ENCODE results near the gene SERINC4. TPM values are rescaled to one million over a fixed set of nuclear protein-coding genes. Genes with fewer than 3 reads are reported as not detected.

The SERINC4 gene
- total and polyA plus RNA-seq, 10 of the 15 experiments (the other 5 are each of a cell fraction or from before 2014, with no cell fraction given): 0.06 to 0.96 (median 0.26) TPM; not detected in 1

DNA sequence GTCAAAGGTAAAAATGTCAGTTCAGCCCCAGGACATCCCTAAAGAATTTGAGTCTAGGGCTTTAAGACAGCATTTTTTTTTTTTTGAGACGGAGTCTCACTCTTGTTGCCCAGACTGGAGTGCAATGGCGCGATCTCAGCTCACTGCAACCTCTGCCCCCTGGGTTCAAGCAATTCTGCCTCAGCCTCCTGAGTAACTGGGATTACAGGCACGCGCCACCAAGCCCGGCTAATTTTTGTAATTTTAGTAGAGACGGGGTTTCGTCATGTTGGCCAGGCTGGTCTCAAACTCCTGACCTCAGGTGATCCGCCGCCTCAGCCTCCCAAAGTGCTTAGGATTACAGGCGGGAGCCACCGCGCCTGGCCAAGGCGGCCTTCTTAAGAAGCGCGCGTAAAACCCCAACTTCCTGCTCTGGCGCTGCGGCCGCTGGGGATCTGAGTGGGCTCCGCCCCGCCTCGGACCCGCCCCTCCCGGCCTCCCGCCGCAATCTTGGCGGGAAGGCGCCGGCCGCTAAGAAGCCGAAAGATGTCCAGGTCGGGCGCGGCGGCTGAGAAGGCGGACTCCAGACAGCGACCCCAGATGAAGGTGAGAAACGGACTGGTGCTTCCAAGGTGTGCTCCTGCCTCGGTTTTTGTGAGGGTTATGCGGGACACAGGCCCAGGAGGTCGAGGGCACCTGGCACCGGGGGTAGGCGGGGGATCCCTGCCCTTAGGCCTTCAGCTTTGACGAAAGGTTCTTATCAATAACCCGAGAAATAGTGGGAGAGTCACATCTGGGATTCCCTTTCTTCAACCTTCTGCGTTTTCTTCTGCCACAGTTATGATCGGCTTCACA is 26.7 kb upstream of the SERINC4 start, which contains the start of gene WDR76:
Gene WDR76 (plus strand): TSS at position 495 of the 834 bp plus-strand sequence. CDS start 31 bp downstream, at position 526.
- Histone ChIP-seq H3K4me3 (peak within 1 kb of the TSS; percentile 73), H3K27ac (ENCODE audit: control insufficient read depth, insufficient read depth) (peak within 1 kb of the TSS; percentile 83), H4K20me1 (ENCODE audit: control insufficient read depth, insufficient read depth) (no peaks in the 10 kb centered on the region), H3K4me1 (ENCODE audit: control insufficient read depth, insufficient read depth, low read length) (peaks cover 19% of the 10 kb centered on the region), H2AFZ (ENCODE audit: control insufficient read depth, low read depth, low read length) (peak within 1 kb of the TSS; percentile 92), H3K36me3 (ENCODE audit: control insufficient read depth in 2 of 2, insufficient read depth in 2 of 2, low read length in 1 of 2) (no peaks in the 10 kb centered on the region), H3K27me3 (replicated peaks in 1 of 2; ENCODE audit: control insufficient read depth in 2 of 2, insufficient read depth in 2 of 2, low read length in 1 of 2) (no peaks in the 10 kb centered on the region), H3K9ac (ENCODE audit: control insufficient read depth, insufficient read depth, low read length) (peak within 1 kb of the TSS; percentile 83), H3K9me3 (replicated peaks; ENCODE audit: control insufficient read depth, insufficient read depth, low read length) (no peaks in the 10 kb centered on the region), H3K4me2 (ENCODE audit: control insufficient read depth, insufficient read depth) (peak within 1 kb of the TSS; percentile 96), H3K79me2 (ENCODE audit: control insufficient read depth, insufficient read depth, low read length) (peaks cover 80% of the 10 kb centered on the region)
- FAIRE-seq: no peak
- in situ Hi-C loops (cut with MboI): no loop called here
- SMC1A ChIA-PET (ENCODE audit: uncharacterized antibody, unreplicated experiment): interaction anchor here (1.0 to 2.6 kb wide), 12 partner anchors 10 to 77 kb away, joined by 3 to 16 read pairs (median 4); partner anchors contain the start of genes ELL3, HYPK and SERINC4
- ATAC-seq: peak; percentile 80
- DNase-seq (ENCODE audit: low read depth, low spot score): no peak
- WGBS (ENCODE audit: insufficient coverage, insufficient replicate concordance, low lambda C conversion rate, missing lambda C conversion rate): 4% methylated on average over 47 of the region's 48 CpGs
- RAD21 ChIA-PET (ENCODE audit: unreplicated experiment): interaction anchor here (1.3 to 2.4 kb wide), 5 partner anchors 17 to 50 kb away, joined by 3 to 21 read pairs (median 12); partner anchors contain the start of genes ELL3, HYPK and SERINC4
- intact Hi-C loops (cut with micrococcal nuclease; ENCODE audit: unreplicated experiment): loop anchor here (5.0 kb wide), 2 partner anchors 34 to 49 kb away; partner anchors contain the start of genes ELL3 and SERF2
- POLR2A ChIA-PET: interaction anchor here (0.6 to 4.5 kb wide), 9 partner anchors 8 to 82 kb away, joined by 3 to 59 read pairs (median 6); partner anchors contain the start of genes ELL3 and SERF2
- no TSS peak for BruUV-seq (replicated peaks)
- CTCF ChIA-PET: interaction anchor here (1.2 to 1.5 kb wide), 3 partner anchors 11 to 23 kb away, joined by 3 to 9 read pairs (median 9); no protein-coding TSS in a partner anchor
- no peak for TF ChIP-seq CHD2 (IDR thresholded peaks at IDR 0.05; ENCODE audit: borderline replicate concordance, low read depth, low read length)
- TF ChIP-seq, protein P1, sequence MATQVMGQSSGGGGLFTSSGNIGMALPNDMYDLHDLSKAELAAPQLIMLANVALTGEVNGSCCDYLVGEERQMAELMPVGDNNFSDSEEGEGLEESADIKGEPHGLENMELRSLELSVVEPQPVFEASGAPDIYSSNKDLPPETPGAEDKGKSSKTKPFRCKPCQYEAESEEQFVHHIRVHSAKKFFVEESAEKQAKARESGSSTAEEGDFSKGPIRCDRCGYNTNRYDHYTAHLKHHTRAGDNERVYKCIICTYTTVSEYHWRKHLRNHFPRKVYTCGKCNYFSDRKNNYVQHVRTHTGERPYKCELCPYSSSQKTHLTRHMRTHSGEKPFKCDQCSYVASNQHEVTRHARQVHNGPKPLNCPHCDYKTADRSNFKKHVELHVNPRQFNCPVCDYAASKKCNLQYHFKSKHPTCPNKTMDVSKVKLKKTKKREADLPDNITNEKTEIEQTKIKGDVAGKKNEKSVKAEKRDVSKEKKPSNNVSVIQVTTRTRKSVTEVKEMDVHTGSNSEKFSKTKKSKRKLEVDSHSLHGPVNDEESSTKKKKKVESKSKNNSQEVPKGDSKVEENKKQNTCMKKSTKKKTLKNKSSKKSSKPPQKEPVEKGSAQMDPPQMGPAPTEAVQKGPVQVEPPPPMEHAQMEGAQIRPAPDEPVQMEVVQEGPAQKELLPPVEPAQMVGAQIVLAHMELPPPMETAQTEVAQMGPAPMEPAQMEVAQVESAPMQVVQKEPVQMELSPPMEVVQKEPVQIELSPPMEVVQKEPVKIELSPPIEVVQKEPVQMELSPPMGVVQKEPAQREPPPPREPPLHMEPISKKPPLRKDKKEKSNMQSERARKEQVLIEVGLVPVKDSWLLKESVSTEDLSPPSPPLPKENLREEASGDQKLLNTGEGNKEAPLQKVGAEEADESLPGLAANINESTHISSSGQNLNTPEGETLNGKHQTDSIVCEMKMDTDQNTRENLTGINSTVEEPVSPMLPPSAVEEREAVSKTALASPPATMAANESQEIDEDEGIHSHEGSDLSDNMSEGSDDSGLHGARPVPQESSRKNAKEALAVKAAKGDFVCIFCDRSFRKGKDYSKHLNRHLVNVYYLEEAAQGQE (IDR thresholded peaks at IDR 0.05; ENCODE audit: low read depth, low read length): no peak
- no peak for TF ChIP-seq HCFC1 (IDR thresholded peaks at IDR 0.05; ENCODE audit: low read length)
- TF ChIP-seq BMI1 (IDR thresholded peaks at IDR 0.05; ENCODE audit: borderline replicate concordance): no peak
- no peak for TF ChIP-seq MYB (IDR thresholded peaks at IDR 0.05; ENCODE audit: borderline replicate concordance, low read depth, low read length)
- no peak for TF ChIP-seq POU2F2 (IDR thresholded peaks at IDR 0.05; ENCODE audit: borderline replicate concordance, low read depth, low read length)
- no peak for TF ChIP-seq RFX5 (IDR thresholded peaks at IDR 0.05; ENCODE audit: low read depth, low read length)
- peak; percentile 100 for TF ChIP-seq RB1 (IDR thresholded peaks at IDR 0.05; ENCODE audit: borderline replicate concordance)
- peak; percentile 73 for TF ChIP-seq POLR2A (IDR thresholded peaks at IDR 0.05; ENCODE audit: low read depth, low read length)
- TF ChIP-seq HDAC6 (IDR thresholded peaks at IDR 0.05; ENCODE audit: unreplicated experiment): no peak
- no peak for TF ChIP-seq RAD51 (IDR thresholded peaks at IDR 0.05)
- no peak for TF ChIP-seq RCOR1 (conservative IDR thresholded peaks at IDR 0.05; ENCODE audit: low read depth, low read length)
- TF ChIP-seq TBL1XR1 (IDR thresholded peaks at IDR 0.05; ENCODE audit: low read depth, low read length): no peak
- TF ChIP-seq DPF2 (IDR thresholded peaks at IDR 0.05): 0 out of 2 replicates have a peak, but pooled peaks have one; percentile 34
- TF ChIP-seq, protein P2, sequence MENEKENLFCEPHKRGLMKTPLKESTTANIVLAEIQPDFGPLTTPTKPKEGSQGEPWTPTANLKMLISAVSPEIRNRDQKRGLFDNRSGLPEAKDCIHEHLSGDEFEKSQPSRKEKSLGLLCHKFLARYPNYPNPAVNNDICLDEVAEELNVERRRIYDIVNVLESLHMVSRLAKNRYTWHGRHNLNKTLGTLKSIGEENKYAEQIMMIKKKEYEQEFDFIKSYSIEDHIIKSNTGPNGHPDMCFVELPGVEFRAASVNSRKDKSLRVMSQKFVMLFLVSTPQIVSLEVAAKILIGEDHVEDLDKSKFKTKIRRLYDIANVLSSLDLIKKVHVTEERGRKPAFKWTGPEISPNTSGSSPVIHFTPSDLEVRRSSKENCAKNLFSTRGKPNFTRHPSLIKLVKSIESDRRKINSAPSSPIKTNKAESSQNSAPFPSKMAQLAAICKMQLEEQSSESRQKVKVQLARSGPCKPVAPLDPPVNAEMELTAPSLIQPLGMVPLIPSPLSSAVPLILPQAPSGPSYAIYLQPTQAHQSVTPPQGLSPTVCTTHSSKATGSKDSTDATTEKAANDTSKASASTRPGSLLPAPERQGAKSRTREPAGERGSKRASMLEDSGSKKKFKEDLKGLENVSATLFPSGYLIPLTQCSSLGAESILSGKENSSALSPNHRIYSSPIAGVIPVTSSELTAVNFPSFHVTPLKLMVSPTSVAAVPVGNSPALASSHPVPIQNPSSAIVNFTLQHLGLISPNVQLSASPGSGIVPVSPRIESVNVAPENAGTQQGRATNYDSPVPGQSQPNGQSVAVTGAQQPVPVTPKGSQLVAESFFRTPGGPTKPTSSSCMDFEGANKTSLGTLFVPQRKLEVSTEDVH (IDR thresholded peaks at IDR 0.05; ENCODE audit: low read depth, partially characterized antibody): peak; percentile 94
- TF ChIP-seq WRNIP1 (IDR thresholded peaks at IDR 0.05; ENCODE audit: borderline replicate concordance, low read depth, low read length): no peak
- TF ChIP-seq NBN (IDR thresholded peaks at IDR 0.05): peak; percentile 74
